CD14-positive monocyte (primary cell): Measurements from ENCODE around the gene ACRV1. TPM values are rescaled to one million over a fixed set of nuclear protein-coding genes. Genes with fewer than 3 reads are reported as not detected.

ENCODE experiments used
- DNase-seq, 3 donors: peaks; one replicate each; pipeline ENCODE4 v3.0.0-alpha.2; 2011 to 2022
- H2AFZ ChIP-seq: 2 replicates; pipeline ENCODE4 v1.6.0; 2012; ENCODE audit warnings: mild to moderate bottlenecking, low read depth, low read length, inconsistent platforms; ENCODE audit not compliant: insufficient read depth, poor library complexity, severe bottlenecking
- H3K27ac ChIP-seq, 2 donors: 1 replicate in 1 of 2; 2 replicates in 1 of 2; pipeline ENCODE4 v1.5.1; 2012 to 2013; ENCODE audit warnings: low read length in 2 of 2, control low read depth in 1 of 2, inconsistent platforms in 1 of 2, low read depth in 1 of 2, mild to moderate bottlenecking in 1 of 2
- H3K27me3 ChIP-seq, 2 donors: one replicate each; pipeline versions ENCODE4 v1.6.0 to v1.6.1; 2011 to 2013; ENCODE audit warnings: low read length in 2 of 2; ENCODE audit not compliant: control insufficient read depth in 2 of 2, insufficient read depth in 2 of 2
- H3K36me3 ChIP-seq, 2 donors: replicated peaks in 1 of 2; 1 replicate in 1 of 2; 2 replicates in 1 of 2; pipeline versions ENCODE4 v1.5.1 to v1.6.1; 2012 to 2013; ENCODE audit warnings: low read length in 2 of 2, control low read depth in 1 of 2, inconsistent platforms in 1 of 2, mild to moderate bottlenecking in 1 of 2; ENCODE audit not compliant: insufficient read depth in 2 of 2, control insufficient read depth in 1 of 2
- H3K4me1 ChIP-seq, 2 donors: 1 replicate in 1 of 2; 2 replicates in 1 of 2; pipeline versions ENCODE4 v1.5.1 to v1.6.1; 2012 to 2013; ENCODE audit warnings: low read length in 2 of 2, control low read depth in 1 of 2, inconsistent platforms in 1 of 2, mild to moderate bottlenecking in 1 of 2, moderate library complexity in 1 of 2; ENCODE audit not compliant: insufficient read depth in 2 of 2, control insufficient read depth in 1 of 2
- H3K4me2 ChIP-seq: replicated peaks from 2 replicates; pipeline ENCODE3; 2012; ENCODE audit warnings: low read length, moderate library complexity, mild to moderate bottlenecking; ENCODE audit not compliant: poor library complexity, severe bottlenecking; ENCODE audit errors: extremely low read depth
- H3K4me3 ChIP-seq, 3 experiments: fragments of 200-600 bp in 1 of 3; sonication (generic) in 1 of 3; replicated peaks in 1 of 3; 1 replicate in 2 of 3; 2 replicates in 1 of 3; pipeline ENCODE4 v1.5.1; 2011 to 2013; ENCODE audit warnings: low read length in 3 of 3, mild to moderate bottlenecking in 3 of 3, control low read depth in 2 of 3, low read depth in 2 of 3, inconsistent platforms in 1 of 3, moderate library complexity in 1 of 3
- H3K79me2 ChIP-seq: 2 replicates; pipeline ENCODE4 v1.6.0; 2012; ENCODE audit warnings: mild to moderate bottlenecking, control low read depth, inconsistent platforms, low read length, moderate library complexity; ENCODE audit not compliant: insufficient read depth
- H3K9ac ChIP-seq: 2 replicates; pipeline ENCODE4 v1.6.0; 2017; ENCODE audit warnings: low read length, mild to moderate bottlenecking; ENCODE audit not compliant: insufficient read depth, poor library complexity, severe bottlenecking
- H3K9me3 ChIP-seq, 2 donors: replicated peaks in 1 of 2; 1 replicate in 1 of 2; 2 replicates in 1 of 2; pipeline versions ENCODE4 v1.5.1 to v1.6.1; 2012 to 2013; ENCODE audit warnings: low read length in 2 of 2, control low read depth in 1 of 2; ENCODE audit not compliant: control insufficient read depth in 1 of 2, insufficient read depth in 1 of 2
- H4K20me1 ChIP-seq: 2 replicates; pipeline ENCODE4 v1.6.0; 2012; ENCODE audit warnings: mild to moderate bottlenecking, low read length, control low read depth, moderate library complexity; ENCODE audit not compliant: insufficient read depth
- H3K27ac Mint-ChIP-seq, 7 donors: one replicate each; pipeline ENCODE4 v1.8.0; 2020; ENCODE audit warnings: mild to moderate bottlenecking in 7 of 7, mixed read lengths in 7 of 7, moderate library complexity in 6 of 7, inconsistent platforms in 2 of 7
- H3K27me3 Mint-ChIP-seq, 3 donors: one replicate each; pipeline ENCODE4 v1.8.0; 2021 to 2022; ENCODE audit warnings: low read depth in 3 of 3, mild to moderate bottlenecking in 3 of 3, mixed read lengths in 3 of 3, moderate library complexity in 3 of 3, inconsistent platforms in 1 of 3
- H3K36me3 Mint-ChIP-seq, 2 donors: one replicate each; pipeline ENCODE4 v1.8.0; 2020; ENCODE audit warnings: mixed read lengths in 2 of 2, inconsistent platforms in 1 of 2, mild to moderate bottlenecking in 1 of 2
- H3K4me1 Mint-ChIP-seq: one replicate; pipeline ENCODE4 v1.8.0; 2020; ENCODE audit warnings: mild to moderate bottlenecking, mixed read lengths
- H3K4me3 Mint-ChIP-seq, 2 donors: one replicate each; pipeline ENCODE4 v1.8.0; 2020; ENCODE audit warnings: mild to moderate bottlenecking in 2 of 2, mixed read lengths in 2 of 2, moderate library complexity in 1 of 2
- H3K9me3 Mint-ChIP-seq, 7 donors: one replicate each; pipeline ENCODE4 v1.8.0; 2020 to 2022; ENCODE audit warnings: mixed read lengths in 7 of 7, mild to moderate bottlenecking in 6 of 7, moderate library complexity in 6 of 7, inconsistent platforms in 2 of 7
- whole genome bisulfite sequencing: methylation state at CpG from one replicate; pipeline ENCODE4 v1.1.5; 2013; ENCODE audit warnings: missing lambda C conversion rate; ENCODE audit not compliant: insufficient coverage; 5-methylcytosine and 5-hydroxymethylcytosine counted together
- intact Hi-C, 2 donors: fragments of 100-400 bp; cut with micrococcal nuclease; formaldehyde crosslinking; loops; one replicate each; pipeline versions ENCODE4 v1.15.0 to v1.15.1; 2023
- polyA minus RNA-seq: library from RNA; depleted of rRNA, polyadenylated mRNA; stranded (reverse); fragments of >200 nt; gene quantifications from 2 replicates; pipeline ENCODE4 v1.2.3, GENCODE V29; 2012
- polyA plus RNA-seq, 3 donors: library from polyadenylated mRNA; depleted of rRNA in 1 of 3; unstranded in 2 of 3; stranded (reverse) in 1 of 3; fragments of 300-500 nt in 2 of 3; fragments of >200 nt in 1 of 3; fragmentation: Illumina TruSeq in 2 of 3; gene quantifications; 1 replicate in 2 of 3; 2 replicates in 1 of 3; pipeline ENCODE4 v1.2.3, GENCODE V29; 2012 to 2021
- total RNA-seq, 12 experiments: library from RNA in 1 of 12; stranded (reverse) in 1 of 12; fragments of 120-200 nt in 1 of 12; gene quantifications; one replicate each; pipeline ENCODE4 v1.2.4 and lab custom pipeline; 2013 to 2026; ENCODE audit warnings: mixed read lengths in 6 of 12, inconsistent platforms in 1 of 12
- TF ChIP-seq, protein P1 (sequence below): fragments of 200-600 bp; IDR thresholded peaks from one replicate; pipeline ENCODE4 v1.8.0; 2022; ENCODE audit warnings: antibody characterized with exemption, mild to moderate bottlenecking

The ACRV1 gene, protein sequence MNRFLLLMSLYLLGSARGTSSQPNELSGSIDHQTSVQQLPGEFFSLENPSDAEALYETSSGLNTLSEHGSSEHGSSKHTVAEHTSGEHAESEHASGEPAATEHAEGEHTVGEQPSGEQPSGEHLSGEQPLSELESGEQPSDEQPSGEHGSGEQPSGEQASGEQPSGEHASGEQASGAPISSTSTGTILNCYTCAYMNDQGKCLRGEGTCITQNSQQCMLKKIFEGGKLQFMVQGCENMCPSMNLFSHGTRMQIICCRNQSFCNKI
- not detected for total RNA-seq (2013)
- polyA plus RNA-seq (not detected), polyA minus RNA-seq (not detected in 2 replicates), total RNA-seq (lab: John Stamatoyannopoulos, UW) (0 to 1.2 (median 0) reads per million in 11 experiments)

DNA sequence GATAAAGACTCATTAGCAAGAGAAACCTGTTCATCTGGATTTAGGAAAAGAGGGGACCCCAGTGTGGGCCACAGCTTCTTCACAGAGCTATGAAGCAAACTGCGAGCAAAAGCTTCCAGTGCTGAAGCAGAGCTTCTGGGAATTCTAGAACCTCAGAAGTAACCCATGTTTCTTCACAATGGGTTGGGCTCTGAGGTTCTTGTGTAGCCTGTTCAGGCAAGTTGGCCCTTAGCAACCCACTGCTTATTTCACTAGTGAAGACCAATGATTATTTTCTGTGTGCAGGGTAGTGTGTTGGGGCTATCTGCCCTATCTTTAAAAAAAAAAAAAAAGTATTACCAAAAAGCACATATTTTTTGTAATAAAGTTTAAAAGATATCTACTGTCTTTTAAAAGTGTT is at the start of gene ACRV1:
Gene ACRV1 (minus strand): TSS at position 101 of the 400 bp plus-strand sequence. CDS start 67 bp downstream, at position 34.
- Histone ChIP-seq H3K4me1 (no peaks in the 10 kb centered on the region), H4K20me1 (no peaks in the 10 kb centered on the region), H3K9me3 (no peaks in the 10 kb centered on the region), H3K4me2 (no peak within 1 kb of the TSS), H2AFZ (no peak within 1 kb of the TSS), H3K9ac (no peak within 1 kb of the TSS), H3K79me2 (no peaks in the 10 kb centered on the region), H3K36me3 (peaks cover 3 to 23% of the 10 kb centered on the region in 2 donors), H3K4me3 (no peak within 1 kb of the TSS), H3K27ac (no peak within 1 kb of the TSS), H3K27me3 (no peaks in the 10 kb centered on the region)
- Mint-ChIP-seq H3K4me1 (no peaks in the 10 kb centered on the region), H3K4me3 (no peak within 1 kb of the TSS), H3K27me3 (no peaks in the 10 kb centered on the region), H3K9me3 (no peaks in the 10 kb centered on the region), H3K27ac (no peak within 1 kb of the TSS), H3K36me3 (peaks cover 18 to 27% of the 10 kb centered on the region in 2 donors)
- TF ChIP-seq, protein P1, sequence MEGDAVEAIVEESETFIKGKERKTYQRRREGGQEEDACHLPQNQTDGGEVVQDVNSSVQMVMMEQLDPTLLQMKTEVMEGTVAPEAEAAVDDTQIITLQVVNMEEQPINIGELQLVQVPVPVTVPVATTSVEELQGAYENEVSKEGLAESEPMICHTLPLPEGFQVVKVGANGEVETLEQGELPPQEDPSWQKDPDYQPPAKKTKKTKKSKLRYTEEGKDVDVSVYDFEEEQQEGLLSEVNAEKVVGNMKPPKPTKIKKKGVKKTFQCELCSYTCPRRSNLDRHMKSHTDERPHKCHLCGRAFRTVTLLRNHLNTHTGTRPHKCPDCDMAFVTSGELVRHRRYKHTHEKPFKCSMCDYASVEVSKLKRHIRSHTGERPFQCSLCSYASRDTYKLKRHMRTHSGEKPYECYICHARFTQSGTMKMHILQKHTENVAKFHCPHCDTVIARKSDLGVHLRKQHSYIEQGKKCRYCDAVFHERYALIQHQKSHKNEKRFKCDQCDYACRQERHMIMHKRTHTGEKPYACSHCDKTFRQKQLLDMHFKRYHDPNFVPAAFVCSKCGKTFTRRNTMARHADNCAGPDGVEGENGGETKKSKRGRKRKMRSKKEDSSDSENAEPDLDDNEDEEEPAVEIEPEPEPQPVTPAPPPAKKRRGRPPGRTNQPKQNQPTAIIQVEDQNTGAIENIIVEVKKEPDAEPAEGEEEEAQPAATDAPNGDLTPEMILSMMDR = no peak
- intact Hi-C loops = no loop called here
- 88% methylated on average over 1 of the region's 1 CpG for WGBS
- DNase-seq = no peak

DNA sequence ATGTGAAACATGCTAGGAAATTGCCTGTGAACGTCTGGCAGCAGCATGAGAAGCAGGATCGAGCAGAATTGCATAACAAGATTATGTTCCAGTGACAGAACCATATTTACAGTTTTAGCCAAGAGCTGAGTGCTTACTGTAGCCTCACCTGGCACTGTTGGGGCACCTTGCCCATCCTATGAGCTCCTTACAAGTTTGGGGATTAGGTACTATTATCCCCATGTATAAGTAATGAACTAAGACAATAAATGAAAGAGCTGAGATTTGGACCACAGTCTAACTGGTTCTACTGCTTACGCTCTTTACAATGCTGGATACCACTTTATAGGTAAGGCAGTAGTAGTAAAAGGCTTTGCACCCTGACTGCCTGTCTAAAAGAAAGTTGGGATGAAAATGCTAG is 48.3 kb upstream of the ACRV1 start:
- H4K20me1 ChIP-seq = no peaks in the 10 kb centered on the region
- no peaks in the 10 kb centered on the region for H3K4me1 ChIP-seq
- H3K36me3 ChIP-seq = no peaks in the 10 kb centered on the region
- no peak overlapping the region for H3K4me2 ChIP-seq
- H3K27me3 ChIP-seq = no peaks in the 10 kb centered on the region
- no peak overlapping the region for H3K27ac ChIP-seq
- H3K4me3 ChIP-seq = no peak overlapping the region
- Mint-ChIP-seq H3K4me3 (no peak overlapping the region), H3K27me3 (peaks cover 0 to 3% (median 0%) of the 10 kb centered on the region in 3 donors), H3K9me3 (peaks cover 0 to under 1% (median 0%) of the 10 kb centered on the region in 7 donors), H3K27ac (no peak overlapping the region), H3K36me3 (no peaks in the 10 kb centered on the region), H3K4me1 (no peaks in the 10 kb centered on the region)
- no peak for DNase-seq
- no peaks in the 10 kb centered on the region for H3K79me2 ChIP-seq
- whole genome bisulfite sequencing = 91% methylated on average over 3 of the region's 3 CpGs
- intact Hi-C loops = no loop called here
- no peaks in the 10 kb centered on the region for H3K9me3 ChIP-seq
- no peak overlapping the region for H2AFZ ChIP-seq
- TF ChIP-seq, protein P1 = no peak
- H3K9ac ChIP-seq = no peak overlapping the region
